ENCODE measurements around the gene GOLGA6L7. TPM values are rescaled to one million over a fixed set of nuclear protein-coding genes. Genes with fewer than 3 reads are reported as not detected.

GOLGA6L7 gene
- total and polyA plus RNA-seq, 2 donors (not counting 3 experiments of a cell fraction or from before 2014, with no cell fraction given), result not detected

GRCh38 chr15:28894631-28895030 lies 46.2 kb upstream of the GOLGA6L7 start:
- Histone ChIP-seq H3K4me1 (ENCODE audit: control insufficient read depth, extremely low read depth, insufficient read depth, low read length) (no peaks in the 10 kb centered on the region), H3K27me3 (ENCODE audit: control insufficient read depth in 2 of 2, insufficient read depth in 2 of 2, low read length in 2 of 2) (no peaks in the 10 kb centered on the region), H3K36me3 (ENCODE audit: control insufficient read depth in 2 of 2, extremely low read depth in 1 of 2, insufficient read depth in 2 of 2, low read length in 2 of 2) (no peaks in the 10 kb centered on the region), H3K9me3 (replicated peaks; ENCODE audit: control insufficient read depth, insufficient read depth, low read length) (no peaks in the 10 kb centered on the region), H3K79me2 (ENCODE audit: control insufficient read depth, insufficient read depth, low read length) (no peaks in the 10 kb centered on the region), H4K20me1 (replicated peaks; ENCODE audit: control insufficient read depth, extremely low read depth, insufficient read depth, low read length) (no peaks in the 10 kb centered on the region), H3K9me1 (replicated peaks; ENCODE audit: control insufficient read depth, extremely low read depth, insufficient read depth, low read length) (no peaks in the 10 kb centered on the region), H3K4me3 (replicated peaks in 1 of 3; ENCODE audit: insufficient read depth in 1 of 3, low read depth in 1 of 3, low read length in 3 of 3) (no peak overlapping the region), H3K4me2 (ENCODE audit: insufficient read depth, low read length) (no peak overlapping the region), H3K9ac (replicated peaks; ENCODE audit: extremely low read depth, insufficient read depth, low read length) (no peak overlapping the region), H2AFZ (ENCODE audit: low read depth, low read length) (no peak overlapping the region), H3K27ac (ENCODE audit: insufficient read depth, low read depth, low read length) (no peak overlapping the region)
- no TSS peak for BruUV-seq (replicated peaks)
- no peak for DNase-seq (ENCODE audit: low read depth, low spot score)
- intact Hi-C loops (cut with micrococcal nuclease), result no loop called here
- dilution Hi-C loops (cut with MboI; ENCODE audit: extremely low pct_ligation_motif_present, low sequenced_read_pairs), result no loop called here
- no peak for TF ChIP-seq POLR2AphosphoS5 (IDR thresholded peaks at IDR 0.05; ENCODE audit: insufficient read depth, low read depth, low read length)
- TF ChIP-seq EZH2 (IDR thresholded peaks at IDR 0.05; ENCODE audit: borderline replicate concordance, low read depth, low read length, severe bottlenecking), result no peak
- TF ChIP-seq GATA2 (IDR thresholded peaks at IDR 0.05; ENCODE audit: insufficient read depth, insufficient read length, low read depth, low read length), result no peak
- TF ChIP-seq MAX (IDR thresholded peaks at IDR 0.05; ENCODE audit: insufficient read depth, insufficient read length), result no peak
- no peak for TF ChIP-seq JUN (IDR thresholded peaks at IDR 0.05; ENCODE audit: borderline replicate concordance, insufficient read depth, insufficient read length, low read depth)
- no peak for TF ChIP-seq FOS (IDR thresholded peaks at IDR 0.05; ENCODE audit: borderline replicate concordance, insufficient read depth, low read length)
- no peak for TF ChIP-seq CTCF (IDR thresholded peaks at IDR 0.05; ENCODE audit: extremely low read depth in 1 of 2, insufficient read depth in 1 of 2, low read depth in 1 of 2, low read length in 2 of 2)
- no peak for TF ChIP-seq POLR2A (IDR thresholded peaks at IDR 0.05; ENCODE audit: low read depth, low read length)
- TF ChIP-seq MYC (IDR thresholded peaks at IDR 0.05; ENCODE audit: low read depth, low read length), result no peak
- FAIRE-seq, result no peak
- ChIA-PET CTCF (no interaction called here), POLR2A (no interaction called here)
